Tibial artery (tissue), 4 donors: Measurements from ENCODE around the gene FSD1.
A peak's percentile ranks its signal among the peaks of the same experiment; 100 is the strongest.

ENCODE experiments used
- DNase-seq, 2 donors: peaks; one replicate each; pipeline ENCODE4 v3.0.0-alpha.2; 2019
- H3K27ac ChIP-seq, 2 donors: fragments of 200-600 bp; sonication (generic) in 1 of 2; 1 replicate in 1 of 2; 2 replicates in 1 of 2; pipeline ENCODE4 v1.5.1; 2018 to 2019; ENCODE audit warnings: mild to moderate bottlenecking in 1 of 2
- H3K27me3 ChIP-seq, 2 donors: fragments of 200-600 bp; sonication (generic) in 1 of 2; one replicate each; pipeline versions ENCODE4 v1.5.1 to v1.6.0; 2016 to 2019
- H3K36me3 ChIP-seq, 3 donors: fragments of 200-600 bp; sonication (generic) in 2 of 3; one replicate each; pipeline ENCODE4 v1.5.1; 2016 to 2019; ENCODE audit warnings: mild to moderate bottlenecking in 2 of 3
- H3K4me1 ChIP-seq, 4 donors: fragments of 200-600 bp; sonication (generic) in 2 of 4; 1 replicate in 3 of 4; 2 replicates in 1 of 4; pipeline ENCODE4 v1.5.1; 2016 to 2019
- H3K4me3 ChIP-seq, 2 donors: fragments of 200-600 bp; sonication (generic) in 1 of 2; 1 replicate in 1 of 2; 2 replicates in 1 of 2; pipeline ENCODE4 v1.5.1; 2018 to 2019; ENCODE audit warnings: mild to moderate bottlenecking in 2 of 2
- H3K9me3 ChIP-seq, 3 donors: fragments of 200-600 bp; sonication (generic) in 1 of 3; one replicate each; pipeline ENCODE4 v1.5.1; 2016 to 2019
- CTCF ChIP-seq, 2 experiments: fragments of 200-600 bp in 1 of 2; fragments of 450-650 bp in 1 of 2; IDR thresholded peaks; one replicate each; pipeline ENCODE4 v1.5.1; 2017 to 2019; ENCODE audit warnings: antibody characterized with exemption in 2 of 2, mild to moderate bottlenecking in 1 of 2, moderate library complexity in 1 of 2
- intact Hi-C: fragments of 100-400 bp; cut with DNase I; formaldehyde crosslinking; loops from one replicate; pipeline ENCODE4 v1.15.0; 2023; ENCODE audit warnings: low total_unique reads

FSD1 gene

GRCh38 chr19:4360641-4361151 is 56.3 kb downstream of the FSD1 start:
- no peaks in the 10 kb centered on the region for H3K27me3 ChIP-seq
- H3K27ac ChIP-seq: no peak overlapping the region
- peak in 1 of 2 donors; percentile 66 for DNase-seq
- intact Hi-C loops: no loop called here
- no peak for TF ChIP-seq CTCF (IDR thresholded peaks at IDR 0.05)
- no peak overlapping the region for H3K4me3 ChIP-seq
- peaks cover 57 to 99% (median 67%) of the 10 kb centered on the region in 3 donors for H3K36me3 ChIP-seq
- H3K9me3 ChIP-seq: no peaks in the 10 kb centered on the region
- no peaks in the 10 kb centered on the region for H3K4me1 ChIP-seq

GRCh38 chr19:4361152-4362046 is 57.0 kb downstream of the FSD1 start:
- Histone ChIP-seq H3K27ac (no peak overlapping the region), H3K4me1 (no peaks in the 10 kb centered on the region), H3K36me3 (peaks cover 64 to 99% (median 74%) of the 10 kb centered on the region in 3 donors), H3K4me3 (no peak overlapping the region), H3K9me3 (no peaks in the 10 kb centered on the region), H3K27me3 (no peaks in the 10 kb centered on the region)
- DNase-seq: peak in 1 of 2 donors; percentile 67
- intact Hi-C loops: no loop called here
- no peak for TF ChIP-seq CTCF (IDR thresholded peaks at IDR 0.05)

- H3K9me3 ChIP-seq: no peaks in the 10 kb centered on the region
- H3K27ac ChIP-seq: no peak overlapping the region
- TF ChIP-seq CTCF (IDR thresholded peaks at IDR 0.05): no peak
- peaks cover 67 to 98% (median 83%) of the 10 kb centered on the region in 3 donors for H3K36me3 ChIP-seq
- H3K4me3 ChIP-seq: no peak overlapping the region
- no peaks in the 10 kb centered on the region for H3K27me3 ChIP-seq
- H3K4me1 ChIP-seq: no peaks in the 10 kb centered on the region
- DNase-seq: peak in 1 of 2 donors; percentile 63
- intact Hi-C loops: no loop called here
Measured at GRCh38 chr19:4362101-4362828, 57.9 kb downstream of the FSD1 start.

GRCh38 chr19:4362831-4363545 is 58.6 kb downstream of the FSD1 start:
- intact Hi-C loops: no loop called here
- H3K36me3 ChIP-seq: peaks cover 67 to 91% (median 83%) of the 10 kb centered on the region in 3 donors
- DNase-seq: peak in 1 of 2 donors; percentile 58
- H3K4me1 ChIP-seq: peaks cover 0 to 7% (median 4%) of the 10 kb centered on the region in 4 donors
- H3K27me3 ChIP-seq: no peaks in the 10 kb centered on the region
- TF ChIP-seq CTCF (IDR thresholded peaks at IDR 0.05): no peak
- H3K27ac ChIP-seq: no peak overlapping the region
- H3K4me3 ChIP-seq: no peak overlapping the region
- H3K9me3 ChIP-seq: no peaks in the 10 kb centered on the region

GRCh38 chr19:4363571-4364304 is 59.3 kb downstream of the FSD1 start:
- DNase-seq: peak in 1 of 2 donors; percentile 63
- TF ChIP-seq CTCF (IDR thresholded peaks at IDR 0.05): no peak
- intact Hi-C loops: no loop called here
- Histone ChIP-seq H3K36me3 (peaks cover 67 to 84% (median 83%) of the 10 kb centered on the region in 3 donors), H3K9me3 (no peaks in the 10 kb centered on the region), H3K27me3 (no peaks in the 10 kb centered on the region), H3K27ac (no peak overlapping the region), H3K4me1 (peaks cover 0 to 15% (median 11%) of the 10 kb centered on the region in 4 donors), H3K4me3 (no peak overlapping the region)
